Measurements from ENCODE around the gene ETV7.

The ETV7 gene

DNA sequence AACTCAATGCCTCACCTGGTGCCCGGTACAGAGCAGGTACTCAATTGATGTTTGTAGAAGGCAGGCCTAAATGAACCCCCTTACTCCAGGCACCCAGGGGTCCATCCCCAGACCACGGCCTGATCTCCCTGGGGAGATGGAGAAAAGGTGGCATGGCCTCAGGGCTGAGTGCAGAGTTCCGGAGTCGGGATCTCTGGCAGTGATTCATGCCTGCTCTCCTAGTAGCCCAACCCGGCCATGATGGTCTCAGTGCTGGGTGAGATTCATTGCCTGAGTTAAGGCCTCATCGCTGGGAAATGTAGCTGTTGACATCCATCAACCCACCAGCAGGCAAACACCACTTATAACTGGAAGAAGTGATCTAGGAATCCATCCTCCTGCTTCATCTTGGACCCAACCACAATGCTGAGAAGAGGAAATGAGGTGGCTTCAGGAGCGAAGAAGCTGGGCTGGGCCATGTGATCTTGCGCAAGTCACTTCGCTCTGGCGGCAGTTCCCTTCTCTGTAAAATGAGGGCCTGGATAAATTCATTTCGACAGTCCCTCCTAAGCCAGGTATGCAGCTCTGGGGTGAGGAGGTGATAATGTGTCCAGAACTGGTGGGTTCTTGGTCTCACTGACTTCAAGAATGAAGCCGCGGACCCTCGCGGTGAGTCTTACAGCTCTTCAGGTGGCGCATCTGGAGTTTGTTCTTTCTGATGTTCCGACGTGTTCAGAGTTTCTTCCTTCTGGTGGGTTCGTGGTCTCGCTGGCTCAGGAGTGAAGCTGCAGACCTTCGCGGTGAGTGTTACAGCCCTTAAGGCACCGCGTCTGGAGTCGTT is 24.7 kb downstream of the ETV7 start:
- DNase-seq (ENCODE audit: insufficient read length, low spot score) (no peak), FAIRE-seq (no peak)
- TF ChIP-seq POLR2A (IDR thresholded peaks at IDR 0.05; ENCODE audit: low read depth, low read length): no peak

DNA sequence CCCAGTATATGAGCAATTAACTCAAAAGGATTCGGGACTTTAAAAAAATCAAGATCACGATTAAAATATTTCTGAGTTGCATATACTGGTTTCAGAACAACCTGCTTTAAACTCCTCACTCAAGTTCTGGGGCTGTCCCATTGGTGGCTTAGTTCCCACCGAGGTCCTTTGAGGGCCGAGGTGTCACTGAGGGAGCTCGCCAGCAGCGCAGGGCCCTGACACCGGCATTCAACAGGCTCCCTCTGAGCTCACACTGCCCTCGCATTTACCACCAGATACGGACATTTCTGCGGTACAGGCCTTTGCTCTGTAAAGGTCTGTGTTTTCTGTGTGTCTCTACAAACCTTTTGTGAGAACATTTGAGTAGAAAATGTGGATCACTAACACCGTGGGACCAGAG is 26.4 kb downstream of the ETV7 start:
- TF ChIP-seq POLR2A (IDR thresholded peaks at IDR 0.05; ENCODE audit: low read depth, low read length): no peak
- no peak for DNase-seq (ENCODE audit: insufficient read length, low spot score)
- FAIRE-seq: no peak

DNA sequence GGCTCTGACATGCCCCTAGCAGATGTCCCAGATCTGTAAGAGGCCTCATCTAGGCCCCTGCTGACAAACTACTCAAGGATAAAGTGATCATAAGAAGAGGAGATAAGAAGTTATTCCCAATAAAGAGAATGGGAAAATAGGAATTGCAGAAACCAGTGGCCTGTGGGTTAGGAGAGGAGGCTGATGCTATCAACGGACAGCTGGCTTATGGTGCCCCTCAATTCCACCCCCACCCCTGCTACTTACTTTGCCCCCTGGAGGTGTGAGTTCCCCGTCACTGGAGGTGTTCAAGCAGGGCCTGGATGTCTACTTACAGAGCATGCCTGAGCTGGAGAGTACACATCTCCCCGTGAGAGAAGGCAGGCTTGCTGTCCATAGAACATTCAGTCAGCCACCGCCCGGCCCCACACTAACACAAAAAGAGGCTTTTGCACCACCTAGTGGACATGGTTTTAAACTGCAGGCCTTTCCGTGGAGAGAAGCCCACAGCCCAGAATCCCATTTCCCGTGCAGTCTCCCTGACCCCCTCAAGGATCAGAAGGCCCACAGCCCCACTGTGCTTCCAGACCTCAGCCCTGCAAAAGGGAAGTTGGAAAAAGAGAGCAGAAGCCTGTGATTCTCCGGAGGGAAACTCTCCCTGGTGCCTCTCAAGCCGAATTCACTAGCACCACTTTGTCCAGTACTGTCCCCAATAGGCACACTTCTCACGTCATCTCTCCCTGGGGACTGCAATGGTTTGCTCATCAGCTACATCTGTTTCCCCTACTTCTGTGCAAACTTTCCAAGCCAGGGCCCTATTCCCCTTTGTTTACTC is 27.0 kb downstream of the ETV7 start:
- no peak for FAIRE-seq
- TF ChIP-seq POLR2A (IDR thresholded peaks at IDR 0.05; ENCODE audit: low read depth, low read length): no peak
- DNase-seq (ENCODE audit: insufficient read length, low spot score): peak; percentile 80

DNA sequence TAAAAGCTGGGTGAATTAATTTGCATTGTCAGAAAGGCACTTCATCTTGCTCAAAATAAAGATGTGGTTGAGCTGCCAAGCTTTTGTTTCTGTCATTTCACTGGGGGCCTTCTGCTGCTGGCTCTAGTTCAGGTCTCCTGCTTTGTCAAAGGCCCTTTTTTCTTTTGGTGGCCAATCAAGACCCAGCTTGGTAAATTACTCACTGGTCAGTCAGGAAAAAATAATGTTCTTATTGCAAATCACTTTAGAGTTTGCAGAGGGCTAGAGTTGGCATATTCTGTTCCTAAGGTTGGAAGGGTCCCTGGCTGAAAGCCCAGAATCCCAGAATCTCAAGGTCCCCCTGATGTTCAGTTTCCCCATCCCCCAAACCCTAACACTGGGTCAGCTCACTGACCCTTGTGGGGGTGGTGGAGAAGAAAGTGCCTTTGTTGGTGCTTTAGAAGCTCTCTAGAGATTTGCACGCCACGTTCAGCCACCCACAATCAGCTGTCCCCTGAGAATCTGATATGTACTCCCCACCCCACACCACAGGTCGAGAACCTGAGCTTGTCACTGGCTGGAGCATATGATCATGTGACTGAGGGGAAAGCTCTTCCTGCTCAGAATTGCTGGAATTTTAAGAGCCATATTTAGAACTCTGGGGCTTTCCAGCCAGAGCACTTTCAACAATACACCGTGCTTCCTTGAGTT is 29.1 kb downstream of the ETV7 start:
- no peak for DNase-seq (ENCODE audit: insufficient read length, low spot score)
- TF ChIP-seq POLR2A (IDR thresholded peaks at IDR 0.05; ENCODE audit: low read depth, low read length): no peak

DNA sequence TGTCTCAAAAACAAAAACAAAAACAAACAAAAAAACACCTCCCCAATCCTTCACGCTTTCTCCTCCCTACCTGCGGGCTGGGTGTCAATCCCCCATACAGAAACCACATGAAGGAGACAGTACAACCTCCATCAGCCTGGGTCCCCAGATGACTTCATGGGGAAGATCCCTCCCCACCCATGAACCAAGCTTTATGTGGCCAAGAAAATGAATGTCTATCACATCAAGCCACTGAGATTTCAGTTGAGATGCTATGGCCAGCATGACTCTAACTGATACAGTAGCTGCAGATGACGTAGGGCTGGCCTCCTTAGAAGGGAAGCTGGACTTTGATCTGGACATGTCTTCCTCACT is 29.6 kb downstream of the ETV7 start:
- no peak for TF ChIP-seq POLR2A (IDR thresholded peaks at IDR 0.05; ENCODE audit: low read depth, low read length)
- FAIRE-seq: no peak
- no peak for DNase-seq (ENCODE audit: insufficient read length, low spot score)

More for the DNA sequence above, 29.1 kb downstream of the ETV7 start:
- no peak for FAIRE-seq

DNA sequence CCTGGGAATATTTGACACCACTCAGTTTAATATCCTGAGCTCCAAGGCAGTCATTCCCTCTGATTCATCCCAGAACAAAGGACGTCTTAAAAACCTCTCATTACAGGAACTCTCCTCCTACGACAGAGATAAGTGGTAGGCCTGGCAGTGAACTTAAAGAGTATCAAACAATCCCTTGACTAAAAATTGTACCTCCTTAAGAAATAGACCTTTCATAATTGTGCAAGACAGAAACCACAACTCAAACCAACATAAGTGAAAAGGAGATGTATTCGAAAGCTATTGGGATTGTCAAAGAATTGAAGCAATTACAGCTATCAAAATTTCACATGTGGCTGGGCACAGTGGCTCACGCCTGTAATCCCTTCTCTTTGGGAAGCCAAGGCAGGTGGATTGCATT is 31.6 kb downstream of the ETV7 start:
- no peak for DNase-seq (ENCODE audit: insufficient read length, low spot score)
- no peak for TF ChIP-seq POLR2A (IDR thresholded peaks at IDR 0.05; ENCODE audit: low read depth, low read length)
- FAIRE-seq: no peak

GRCh38 chr6:36353411-36353915 is 34.0 kb downstream of the ETV7 start:
- DNase-seq (ENCODE audit: insufficient read length, low spot score): no peak
- no peak for TF ChIP-seq POLR2A (IDR thresholded peaks at IDR 0.05; ENCODE audit: low read depth, low read length)
- no peak for FAIRE-seq

- no peak for FAIRE-seq
- no peak for DNase-seq (ENCODE audit: insufficient read length, low spot score)
- no peak for TF ChIP-seq POLR2A (IDR thresholded peaks at IDR 0.05; ENCODE audit: low read depth, low read length)
These were observed 34.9 kb downstream of the ETV7 start for GRCh38 chr6:36352477-36353157.

DNA sequence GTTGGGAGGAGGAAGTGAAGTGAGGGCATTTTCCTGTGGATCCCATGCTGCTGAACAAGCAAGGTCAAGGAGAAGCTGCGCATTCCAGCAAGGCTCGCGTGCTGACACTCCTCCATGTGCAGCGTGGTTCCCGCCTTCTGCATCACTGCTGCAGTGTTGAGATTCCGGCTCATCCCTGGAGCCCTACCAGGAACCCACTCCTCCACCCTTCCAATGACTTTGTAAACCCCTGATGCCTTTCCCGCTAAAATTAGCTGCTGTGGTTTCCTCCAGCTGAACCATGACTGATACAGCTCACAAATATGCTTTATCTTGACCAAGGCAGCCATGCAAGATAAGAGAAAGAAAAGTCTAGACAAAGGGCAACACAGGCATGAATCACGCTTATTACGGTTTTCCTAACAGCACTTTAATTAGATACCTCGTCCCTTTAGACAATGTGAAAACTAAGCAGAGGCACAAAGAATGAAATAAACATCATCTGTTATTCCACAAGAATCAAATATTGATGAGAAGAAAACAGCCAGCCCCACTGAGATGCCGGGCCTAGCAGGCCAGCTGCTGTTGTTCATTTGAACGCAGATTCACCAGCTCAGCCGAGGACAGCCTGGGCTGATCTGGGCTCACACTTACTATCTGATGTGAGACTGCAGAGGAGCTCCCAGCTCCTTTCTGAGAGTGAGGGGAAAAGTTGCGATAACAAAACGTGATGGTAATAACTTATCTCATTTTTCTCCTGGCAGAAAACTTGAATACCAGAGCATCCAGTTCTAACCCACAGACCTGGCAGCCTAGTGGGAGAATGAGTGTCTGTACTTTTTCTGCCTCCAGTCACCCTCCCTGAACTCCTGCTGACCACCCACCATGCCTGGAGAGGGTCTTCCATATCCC is 36.5 kb downstream of the ETV7 start:
- no peak for FAIRE-seq
- no peak for TF ChIP-seq POLR2A (IDR thresholded peaks at IDR 0.05; ENCODE audit: low read depth, low read length)
- DNase-seq (ENCODE audit: insufficient read length, low spot score): no peak

DNA sequence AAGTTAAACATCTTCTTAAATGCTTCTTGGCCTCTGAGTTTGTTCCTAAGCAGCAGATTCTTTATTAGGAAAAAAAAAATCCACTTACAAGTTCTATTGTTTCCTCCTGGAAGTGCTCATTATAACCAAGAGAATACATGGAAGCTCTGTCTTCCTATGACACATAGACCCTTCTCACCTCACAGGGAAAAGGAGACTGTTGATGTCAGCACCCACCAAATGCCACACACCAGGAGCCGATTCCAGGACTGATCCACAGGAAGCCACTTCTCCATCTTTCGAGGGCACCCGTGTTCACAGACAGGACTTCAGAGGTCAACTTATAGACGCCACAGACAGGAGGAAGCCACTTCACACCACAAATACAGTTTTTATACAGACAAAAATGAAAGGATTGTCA is 37.4 kb downstream of the ETV7 start:
- DNase-seq (ENCODE audit: insufficient read length, low spot score): no peak
- FAIRE-seq: no peak
- TF ChIP-seq POLR2A (IDR thresholded peaks at IDR 0.05; ENCODE audit: low read depth, low read length): no peak

DNA sequence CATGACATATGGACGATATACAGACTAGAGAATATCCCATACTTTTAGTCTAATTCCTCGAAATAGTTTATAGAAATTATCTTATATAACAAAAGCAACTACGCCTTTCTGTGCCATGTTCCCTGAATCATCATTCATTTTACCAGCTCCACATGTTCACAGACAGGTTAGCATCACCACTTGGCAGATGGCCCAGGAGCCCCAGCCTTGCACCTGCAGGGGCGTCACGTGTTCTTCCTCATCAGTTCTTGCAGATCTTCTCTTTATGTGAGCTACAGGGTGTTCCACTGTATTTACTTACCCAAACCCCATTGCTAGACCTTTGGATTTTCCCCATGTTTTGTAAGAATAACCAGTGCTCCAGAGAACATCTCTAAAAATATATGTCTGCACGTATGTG is 38.2 kb downstream of the ETV7 start:
- FAIRE-seq: no peak
- DNase-seq (ENCODE audit: insufficient read length, low spot score): no peak
- no peak for TF ChIP-seq POLR2A (IDR thresholded peaks at IDR 0.05; ENCODE audit: low read depth, low read length)

- TF ChIP-seq POLR2A (IDR thresholded peaks at IDR 0.05; ENCODE audit: low read depth, low read length): no peak
These were observed 39.8 kb downstream of the ETV7 start for GRCh38 chr6:36347621-36348020.

More at GRCh38 chr6:36347621-36348020, 39.8 kb downstream of the ETV7 start:
- no peak for FAIRE-seq
- DNase-seq (ENCODE audit: insufficient read length, low spot score): no peak

All from H54 (cell line).